GM12878 (cell line): Measurements from ENCODE around the gene KIAA0319L. TPM values are rescaled to one million over a fixed set of nuclear protein-coding genes. Genes with fewer than 3 reads are reported as not detected.

Experiments used
- ATAC-seq: fragments of 200-7000 bp; cut with Tn5 transposase; 3 replicates; pipeline ENCODE4 v1.9.1; 2020; ENCODE audit warnings: mild to moderate bottlenecking, moderate library complexity
- BruUV-seq: library from RNA; stranded (reverse); fragments of 400-500 nt; replicated peaks from 2 replicates; lab custom pipeline; 2021; lab: Mats Ljungman, UMichigan
- CTCF ChIA-PET: fragments of 300-600 bp; sonication (Branson Sonifier 250); formaldehyde crosslinking; extraction: SDS; loops from one replicate; lab custom pipeline; 2021; ENCODE audit warnings: inconsistent platforms; lab: Yijun Ruan, JAX
- POLR2A ChIA-PET: fragments of 350-600 bp; formaldehyde crosslinking; extraction: SDS; loops from one replicate; lab custom pipeline; 2021; ENCODE audit warnings: inconsistent platforms; lab: Charles Lee
- RAD21 ChIA-PET: fragments of 300-600 bp; sonication (Branson Sonifier 250); formaldehyde crosslinking; loops from one replicate; lab custom pipeline; 2023; ENCODE audit warnings: antibody characterized with exemption; ENCODE audit not compliant: unreplicated experiment; lab: Charles Lee
- SMC1A ChIA-PET: fragments of 300-600 bp; sonication (Branson Sonifier 250); formaldehyde crosslinking; loops from one replicate; lab custom pipeline; 2023; ENCODE audit not compliant: unreplicated experiment, uncharacterized antibody; lab: Charles Lee
- DNase-seq: peaks from one replicate; pipeline ENCODE4 v3.0.0-alpha.2; 2011; ENCODE audit warnings: low read depth, low spot score
- FAIRE-seq: peaks from 3 replicates; lab custom pipeline; 2011; peaks lifted over from hg19 to GRCh38; lab: Jason Lieb, UNC
- H2AFZ ChIP-seq: 2 replicates; pipeline ENCODE4 v1.6.0; 2011; ENCODE audit warnings: low read depth, low read length, control low read depth; ENCODE audit not compliant: control insufficient read depth
- H3K27ac ChIP-seq: 2 replicates; pipeline ENCODE4 v1.5.1; 2011; ENCODE audit warnings: control low read depth; ENCODE audit not compliant: control insufficient read depth, insufficient read depth
- H3K27me3 ChIP-seq, 2 experiments: replicated peaks in 1 of 2; 2 replicates each; pipeline versions ENCODE4 v1.6.0 to v1.6.1; 2011; ENCODE audit warnings: low read length in 1 of 2; ENCODE audit not compliant: control insufficient read depth in 2 of 2, insufficient read depth in 2 of 2
- H3K36me3 ChIP-seq, 2 experiments: 2 replicates each; pipeline ENCODE4 v1.5.1; 2011; ENCODE audit warnings: low read length in 1 of 2; ENCODE audit not compliant: control insufficient read depth in 2 of 2, insufficient read depth in 2 of 2
- H3K4me1 ChIP-seq: 2 replicates; pipeline ENCODE4 v1.6.1; 2011; ENCODE audit warnings: mild to moderate bottlenecking, low read length, moderate library complexity, mixed read lengths; ENCODE audit not compliant: control insufficient read depth, insufficient read depth
- H3K4me2 ChIP-seq: 2 replicates; pipeline ENCODE4 v1.6.0; 2011; ENCODE audit warnings: control low read depth; ENCODE audit not compliant: control insufficient read depth, insufficient read depth
- H3K4me3 ChIP-seq: fragments of 200-600 bp; sonication (generic); 2 replicates; pipeline ENCODE4 v1.5.1; 2016
- H3K79me2 ChIP-seq: 2 replicates; pipeline ENCODE4 v1.6.0; 2011; ENCODE audit warnings: low read length; ENCODE audit not compliant: control insufficient read depth, insufficient read depth
- H3K9ac ChIP-seq: 2 replicates; pipeline ENCODE4 v1.8.0; 2011; ENCODE audit warnings: low read length, control low read depth, mixed read lengths; ENCODE audit not compliant: control insufficient read depth, insufficient read depth
- H3K9me3 ChIP-seq: replicated peaks from 3 replicates; pipeline ENCODE4 v1.5.1; 2011; ENCODE audit warnings: mild to moderate bottlenecking, low read length; ENCODE audit not compliant: control insufficient read depth, insufficient read depth
- H4K20me1 ChIP-seq: 2 replicates; pipeline ENCODE4 v1.6.0; 2011; ENCODE audit not compliant: control insufficient read depth, insufficient read depth
- CBFB ChIP-seq: IDR thresholded peaks from 2 replicates; pipeline ENCODE4 v1.6.1; 2016; ENCODE audit warnings: antibody characterized with exemption, low read depth
- CUX1 ChIP-seq: IDR thresholded peaks from 2 replicates; pipeline ENCODE4 v1.6.1; 2012; ENCODE audit warnings: improper control_type of control experiment, low read depth, low read length; ENCODE audit not compliant: insufficient replicate concordance
- ESRRA ChIP-seq: IDR thresholded peaks from 2 replicates; pipeline ENCODE4 v1.6.1; 2012; ENCODE audit warnings: mild to moderate bottlenecking, low read length, improper control_type of control experiment
- GATAD2B ChIP-seq: fragments of 450-650 bp; conservative IDR thresholded peaks from 2 replicates; pipeline ENCODE4 v1.6.1; 2017; ENCODE audit warnings: low read depth, mild to moderate bottlenecking, moderate library complexity
- HDGF ChIP-seq: fragments of 450-650 bp; IDR thresholded peaks from 2 replicates; pipeline ENCODE4 v1.6.1; 2016; ENCODE audit warnings: antibody characterized with exemption
- MEF2B ChIP-seq: fragments of 450-650 bp; IDR thresholded peaks from 2 replicates; pipeline ENCODE4 v1.6.1; 2018; ENCODE audit warnings: mild to moderate bottlenecking, moderate library complexity; ENCODE audit not compliant: partially characterized antibody, poor library complexity, severe bottlenecking
- ZBED1 ChIP-seq: IDR thresholded peaks from 2 replicates; pipeline ENCODE4 v1.6.1; 2016; ENCODE audit warnings: borderline replicate concordance
- ZBTB4 ChIP-seq: fragments of 450-650 bp; formaldehyde crosslinking; IDR thresholded peaks from 2 replicates; pipeline ENCODE4 v1.4.0; 2022; ENCODE audit warnings: mild to moderate bottlenecking, moderate library complexity
- ZNF384 ChIP-seq: IDR thresholded peaks from 2 replicates; pipeline ENCODE4 v1.6.1; 2012; ENCODE audit warnings: low read depth, mild to moderate bottlenecking, low read length, improper control_type of control experiment, borderline replicate concordance
- ZNF687 ChIP-seq: fragments of 450-650 bp; IDR thresholded peaks from 2 replicates; pipeline ENCODE4 v1.6.1; 2017; ENCODE audit warnings: mild to moderate bottlenecking, moderate library complexity
- WGBS: methylation state at CpG from one replicate; pipeline ENCODE4 v1.1.6; 2016; ENCODE audit warnings: low lambda C conversion rate; ENCODE audit not compliant: insufficient replicate concordance, insufficient coverage; ENCODE audit errors: missing lambda C conversion rate; 5-methylcytosine and 5-hydroxymethylcytosine counted together
- in situ Hi-C: fragments of 300-500 bp; cut with MboI; formaldehyde crosslinking; loops from 9 replicates; pipeline ENCODE4 v1.14.3; 2018; ENCODE audit warnings: mixed read lengths
- intact Hi-C: fragments of 100-400 bp; cut with micrococcal nuclease; formaldehyde crosslinking; loops from one replicate; pipeline ENCODE4 v1.14.2; 2022; ENCODE audit not compliant: unreplicated experiment
- polyA plus RNA-seq, 11 experiments: library from polyadenylated mRNA; depleted of rRNA in 4 of 11; unstranded in 6 of 11; stranded (reverse) in 5 of 11; fragments of >200 nt; fragmentation: Nextera tagmentation in 4 of 11; fragmentation: Illumina TruSeq in 1 of 11; extraction: Ambion mirVana in 4 of 11; extraction: Trizol in 1 of 11; gene quantifications; 1 replicate in 1 of 11; 2 replicates in 10 of 11; pipeline versions ENCODE4 v1.2.1 to v1.2.3, GENCODE V29; 2011 to 2016; ENCODE audit warnings: inconsistent platforms in 2 of 11, missing spikeins in 2 of 11, low read depth in 1 of 11
- total RNA-seq, 4 experiments: library from RNA; depleted of rRNA in 3 of 4; stranded (reverse); fragments of >200 nt in 3 of 4; fragmentation: Illumina TruSeq in 1 of 4; extraction: Trizol in 1 of 4; gene quantifications; 2 replicates each; pipeline versions ENCODE4 v1.2.1 to v1.2.3, GENCODE V29; 2013 to 2021

KIAA0319L gene
- total and polyA plus RNA-seq, 10 of the 15 experiments (the other 5 are each of a cell fraction or from before 2014, with no cell fraction given) = 2.6 to 57.8 (median 25.4) TPM

- 98% methylated on average over 14 of the region's 15 CpGs for WGBS
- SMC1A ChIA-PET = no interaction called here
Observed at GRCh38 chr1:35433714-35434113, 123.5 kb downstream of the KIAA0319L start.

More at GRCh38 chr1:35433714-35434113, 123.5 kb downstream of the KIAA0319L start:
- intact Hi-C loops (no loop called here), in situ Hi-C loops (no loop called here)
- Histone ChIP-seq H3K9ac (no peak overlapping the region), H4K20me1 (no peaks in the 10 kb centered on the region; the same call in 1 of the 2 replicates), H2AFZ (no peak overlapping the region), H3K27me3 (no peaks in the 10 kb centered on the region), H3K4me1 (no peaks in the 10 kb centered on the region), H3K36me3 (peaks cover 4 to 12% of the 10 kb centered on the region in 2 experiments; a peak in 3 of 4 replicates), H3K4me3 (no peak overlapping the region), H3K4me2 (no peak overlapping the region), H3K79me2 (no peaks in the 10 kb centered on the region), H3K27ac (no peak overlapping the region), H3K9me3 (no peaks in the 10 kb centered on the region)
- RAD21 ChIA-PET = no interaction called here
- TSS peak; percentile 52 for BruUV-seq
- no peak for FAIRE-seq
- POLR2A ChIA-PET = no interaction called here
- CTCF ChIA-PET = no interaction called here
- ATAC-seq = no peak
- no peak for DNase-seq
- TF ChIP-seq MEF2B (no peak), ESRRA (no peak), ZNF384 (no peak), ZNF687 (no peak), HDGF (no peak), ZBTB4 (CRISPR knock-in tag) (no peak), CUX1 (no peak), GATAD2B (no peak), CBFB (no peak), ZBED1 (no peak)
